ENCODE measurements around the gene LANCL2. TPM values are rescaled to one million over a fixed set of nuclear protein-coding genes. Genes with fewer than 3 reads are reported as not detected.

The LANCL2 gene
- total and polyA plus RNA-seq, 4 experiments from 2014 or later, result 4.4 to 7.0 (median 5.2) TPM

- Mint-ChIP-seq H3K4me1 (peaks cover 35 to 55% (median 49%) of the 10 kb centered on the region in 4 donors), H3K4me3 (no peak overlapping the region), H3K36me3 (peaks cover 0 to 2% of the 10 kb centered on the region in 2 donors), H3K27ac (peak overlapping the region in 5 of 7 donors; percentile 8 to 78 (median 71)), H3K9me3 (peaks cover 0 to 4% (median 0%) of the 10 kb centered on the region in 8 donors), H3K27me3 (no peaks in the 10 kb centered on the region)
- ChIA-PET POLR2A (ENCODE audit: partially characterized antibody) (no interaction called here), CTCF (ENCODE audit: partially characterized antibody) (interaction anchor here (1.0 kb wide), 1 partner anchor 9 kb away, joined by 3 read pairs; no protein-coding TSS in a partner anchor)
- H3K4me3 ChIP-seq (ENCODE audit: low read length in 2 of 2), result no peak overlapping the region
- DNase-seq, result no peak
- H3K27ac ChIP-seq (ENCODE audit: low read depth, low read length), result no peak overlapping the region
- peaks cover 48% of the 10 kb centered on the region for H3K4me1 ChIP-seq (ENCODE audit: insufficient read depth, low read length)
- no peaks in the 10 kb centered on the region for H3K27me3 ChIP-seq (ENCODE audit: insufficient read depth, low read length)
- no peaks in the 10 kb centered on the region for H3K36me3 ChIP-seq (ENCODE audit: insufficient read depth, low read length)
- intact Hi-C loops (cut with micrococcal nuclease), result no loop called here
- no peaks in the 10 kb centered on the region for H3K9me3 ChIP-seq (ENCODE audit: control insufficient read depth in 1 of 2, low read length in 2 of 2)
Measured at GRCh38 chr7:55440040-55440690, 75.0 kb downstream of the LANCL2 start.

- POLR2A ChIA-PET (ENCODE audit: partially characterized antibody), result no interaction called here
- intact Hi-C loops (cut with micrococcal nuclease), result no loop called here
Measured at GRCh38 chr7:55441002-55441401, 75.9 kb downstream of the LANCL2 start.

GRCh38 chr7:55441774-55442522 is 76.8 kb downstream of the LANCL2 start:
- H3K27me3 ChIP-seq (ENCODE audit: insufficient read depth, low read length), result no peaks in the 10 kb centered on the region
- no peaks in the 10 kb centered on the region for H3K27me3 Mint-ChIP-seq
- H3K36me3 Mint-ChIP-seq, result peaks cover 0 to 11% of the 10 kb centered on the region in 2 donors
- no peak overlapping the region for H3K4me3 Mint-ChIP-seq
- no peaks in the 10 kb centered on the region for H3K36me3 ChIP-seq (ENCODE audit: insufficient read depth, low read length)
- H3K27ac Mint-ChIP-seq, result peak overlapping the region in 1 of 7 donors; percentile 61
- no peak overlapping the region for H3K27ac ChIP-seq (ENCODE audit: low read depth, low read length)
- H3K9me3 Mint-ChIP-seq, result peaks cover 0 to 4% (median under 1%) of the 10 kb centered on the region in 8 donors
- peaks cover 40 to 55% (median 49%) of the 10 kb centered on the region in 4 donors for H3K4me1 Mint-ChIP-seq
- intact Hi-C loops (cut with micrococcal nuclease), result no loop called here
- ChIA-PET POLR2A (ENCODE audit: partially characterized antibody) (interaction anchor here (1.4 kb wide), 1 partner anchor 27 kb away, joined by 5 read pairs; no protein-coding TSS in a partner anchor), CTCF (ENCODE audit: partially characterized antibody) (interaction anchor here (1.0 to 1.2 kb wide), 4 partner anchors 9 to 152 kb away, joined by 3 to 5 read pairs (median 3); no protein-coding TSS in a partner anchor)
- no peaks in the 10 kb centered on the region for H3K9me3 ChIP-seq (ENCODE audit: control insufficient read depth in 1 of 2, low read length in 2 of 2)
- peaks cover 45% of the 10 kb centered on the region for H3K4me1 ChIP-seq (ENCODE audit: insufficient read depth, low read length)
- no peak overlapping the region for H3K4me3 ChIP-seq (ENCODE audit: low read length in 2 of 2)
- no peak for DNase-seq

More at GRCh38 chr7:55441002-55441401, 75.9 kb downstream of the LANCL2 start:
- CTCF ChIA-PET (ENCODE audit: partially characterized antibody), result interaction anchor here (1.2 kb wide), 2 partner anchors 14 to 153 kb away, joined by 3 to 5 read pairs; no protein-coding TSS in a partner anchor
- Histone ChIP-seq H3K36me3 (ENCODE audit: insufficient read depth, low read length) (no peaks in the 10 kb centered on the region), H3K27me3 (ENCODE audit: insufficient read depth, low read length) (no peaks in the 10 kb centered on the region), H3K4me3 (ENCODE audit: low read length in 2 of 2) (no peak overlapping the region), H3K9me3 (ENCODE audit: control insufficient read depth in 1 of 2, low read length in 2 of 2) (no peaks in the 10 kb centered on the region), H3K4me1 (ENCODE audit: insufficient read depth, low read length) (peaks cover 49% of the 10 kb centered on the region), H3K27ac (ENCODE audit: low read depth, low read length) (no peak overlapping the region)
- DNase-seq, result no peak
- Mint-ChIP-seq H3K4me1 (peaks cover 38 to 55% (median 48%) of the 10 kb centered on the region in 4 donors), H3K27me3 (no peaks in the 10 kb centered on the region), H3K36me3 (peaks cover 0 to 6% of the 10 kb centered on the region in 2 donors), H3K9me3 (peaks cover 0 to 4% (median 0%) of the 10 kb centered on the region in 8 donors), H3K27ac (peak overlapping the region in 1 of 7 donors; percentile 10), H3K4me3 (no peak overlapping the region)

GRCh38 chr7:55444786-55445185 is 79.6 kb downstream of the LANCL2 start:
- peak overlapping the region in 3 of 7 donors; percentile 1 to 32 (median 18) for H3K27ac Mint-ChIP-seq
- H3K4me3 Mint-ChIP-seq, result no peak overlapping the region
- CTCF ChIA-PET (ENCODE audit: partially characterized antibody), result interaction anchor here (0.6 to 2.3 kb wide), 4 partner anchors 8 to 151 kb away, joined by 3 to 10 read pairs (median 3); no protein-coding TSS in a partner anchor

GRCh38 chr7:55448526-55448925 is 83.4 kb downstream of the LANCL2 start:
- Mint-ChIP-seq H3K27me3 (no peaks in the 10 kb centered on the region), H3K4me3 (no peak overlapping the region), H3K36me3 (peaks cover 0 to 35% of the 10 kb centered on the region in 2 donors), H3K4me1 (peaks cover 33 to 47% (median 39%) of the 10 kb centered on the region in 4 donors), H3K9me3 (peaks cover 0 to 3% (median under 1%) of the 10 kb centered on the region in 8 donors), H3K27ac (peak overlapping the region in 2 of 7 donors; percentile 29 to 70)
- POLR2A ChIA-PET (ENCODE audit: partially characterized antibody), result no interaction called here
- H3K27ac ChIP-seq (ENCODE audit: low read depth, low read length), result no peak overlapping the region
- no peak for DNase-seq
- H3K9me3 ChIP-seq (ENCODE audit: control insufficient read depth in 1 of 2, low read length in 2 of 2), result no peaks in the 10 kb centered on the region
- CTCF ChIA-PET (ENCODE audit: partially characterized antibody), result no interaction called here
- no peaks in the 10 kb centered on the region for H3K36me3 ChIP-seq (ENCODE audit: insufficient read depth, low read length)
- H3K4me3 ChIP-seq (ENCODE audit: low read length in 2 of 2), result no peak overlapping the region
- peaks cover 23% of the 10 kb centered on the region for H3K4me1 ChIP-seq (ENCODE audit: insufficient read depth, low read length)
- H3K27me3 ChIP-seq (ENCODE audit: insufficient read depth, low read length), result no peaks in the 10 kb centered on the region
- intact Hi-C loops (cut with micrococcal nuclease), result no loop called here

More at GRCh38 chr7:55444786-55445185, 79.6 kb downstream of the LANCL2 start:
- Histone ChIP-seq H3K27me3 (ENCODE audit: insufficient read depth, low read length) (no peaks in the 10 kb centered on the region), H3K36me3 (ENCODE audit: insufficient read depth, low read length) (no peaks in the 10 kb centered on the region), H3K4me3 (ENCODE audit: low read length in 2 of 2) (no peak overlapping the region), H3K9me3 (ENCODE audit: control insufficient read depth in 1 of 2, low read length in 2 of 2) (no peaks in the 10 kb centered on the region), H3K4me1 (ENCODE audit: insufficient read depth, low read length) (peaks cover 26% of the 10 kb centered on the region), H3K27ac (ENCODE audit: low read depth, low read length) (no peak overlapping the region)
- Mint-ChIP-seq H3K4me1 (peaks cover 24 to 41% (median 32%) of the 10 kb centered on the region in 4 donors), H3K27me3 (no peaks in the 10 kb centered on the region), H3K9me3 (peaks cover 0 to 3% (median under 1%) of the 10 kb centered on the region in 8 donors), H3K36me3 (peaks cover 0 to 19% of the 10 kb centered on the region in 2 donors)
- POLR2A ChIA-PET (ENCODE audit: partially characterized antibody), result no interaction called here
- intact Hi-C loops (cut with micrococcal nuclease), result no loop called here
- no peak for DNase-seq

GRCh38 chr7:55449205-55449991 is 84.3 kb downstream of the LANCL2 start:
- peaks cover 24% of the 10 kb centered on the region for H3K4me1 ChIP-seq (ENCODE audit: insufficient read depth, low read length)
- ChIA-PET POLR2A (ENCODE audit: partially characterized antibody) (no interaction called here), CTCF (ENCODE audit: partially characterized antibody) (interaction anchor here (1.3 kb wide), 1 partner anchor 10 kb away, joined by 3 read pairs; no protein-coding TSS in a partner anchor)
- no peak overlapping the region for H3K27ac ChIP-seq (ENCODE audit: low read depth, low read length)
- H3K27me3 ChIP-seq (ENCODE audit: insufficient read depth, low read length), result no peaks in the 10 kb centered on the region
- H3K36me3 Mint-ChIP-seq, result peaks cover under 1 to 38% of the 10 kb centered on the region in 2 donors
- no peaks in the 10 kb centered on the region for H3K27me3 Mint-ChIP-seq
- H3K4me1 Mint-ChIP-seq, result peaks cover 33 to 53% (median 43%) of the 10 kb centered on the region in 4 donors
- intact Hi-C loops (cut with micrococcal nuclease), result no loop called here
- no peak for DNase-seq
- no peak overlapping the region for H3K4me3 Mint-ChIP-seq
- H3K9me3 Mint-ChIP-seq, result peaks cover 0 to 3% (median under 1%) of the 10 kb centered on the region in 8 donors
- H3K9me3 ChIP-seq (ENCODE audit: control insufficient read depth in 1 of 2, low read length in 2 of 2), result no peaks in the 10 kb centered on the region
- no peaks in the 10 kb centered on the region for H3K36me3 ChIP-seq (ENCODE audit: insufficient read depth, low read length)
- no peak overlapping the region for H3K4me3 ChIP-seq (ENCODE audit: low read length in 2 of 2)
- peak overlapping the region in 1 of 7 donors; percentile 18 for H3K27ac Mint-ChIP-seq

Data from CD4-positive, alpha-beta memory T cell (primary cell).